ENCODE measurements around the gene HERC3.

The HERC3 gene

DNA sequence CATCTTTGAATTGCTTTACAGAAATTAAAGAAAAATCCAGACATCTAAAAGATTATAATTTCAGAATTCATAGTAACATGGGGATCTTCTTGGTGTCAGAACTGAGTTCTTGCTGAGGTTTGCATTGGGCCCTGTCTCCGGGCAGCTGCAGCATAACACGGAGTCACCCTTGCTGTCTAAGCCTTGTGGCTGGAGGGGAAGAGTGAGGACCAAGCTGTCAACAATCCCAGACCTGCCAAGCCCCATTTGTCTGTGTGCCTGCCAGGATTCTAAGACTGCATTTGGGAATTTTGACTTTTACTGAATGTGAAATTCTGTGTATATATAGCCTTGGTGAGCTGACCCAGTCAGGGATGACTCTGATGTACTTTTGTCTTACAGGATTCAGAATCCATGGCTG is 130.5 kb downstream of the HERC3 start:
- FAIRE-seq (no peak), DNase-seq (ENCODE audit: insufficient read length, low spot score) (no peak)
- TF ChIP-seq PAX5 (IDR thresholded peaks at IDR 0.05; ENCODE audit: insufficient read depth, low read length, severe bottlenecking) = no peak
- no peak for TF ChIP-seq POLR2AphosphoS5 (IDR thresholded peaks at IDR 0.05; ENCODE audit: low read depth, low read length)
- no peak for TF ChIP-seq POU2F2 (IDR thresholded peaks at IDR 0.05; ENCODE audit: low read depth, low read length)
- no peak for TF ChIP-seq POLR2A (IDR thresholded peaks at IDR 0.05; ENCODE audit: low read depth, low read length)
- TF ChIP-seq SPI1 (IDR thresholded peaks at IDR 0.05; ENCODE audit: low read depth, low read length) = no peak
- no peak for TF ChIP-seq TAF1 (IDR thresholded peaks at IDR 0.05; ENCODE audit: low read depth, low read length)

DNA sequence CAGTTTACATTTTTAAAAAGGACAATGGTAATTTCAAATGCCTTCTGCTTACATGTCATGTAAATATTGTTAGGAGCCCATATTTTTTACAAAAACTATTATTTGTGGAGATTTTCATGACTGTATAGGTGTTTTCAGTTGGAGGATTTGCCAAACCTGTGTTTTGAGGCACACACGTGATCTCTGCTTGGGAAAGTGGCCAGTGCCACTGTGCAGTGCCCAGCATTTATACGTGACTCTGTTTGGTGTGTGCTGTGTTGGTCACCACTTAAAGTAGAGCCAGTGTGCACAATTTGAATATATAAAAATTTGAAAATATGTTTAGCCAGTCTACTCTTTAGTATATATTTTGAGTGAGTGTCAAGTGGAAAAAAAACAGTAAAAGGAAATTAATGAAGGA is 132.1 kb downstream of the HERC3 start:
- DNase-seq (ENCODE audit: insufficient read length, low spot score) = no peak
- no peak for FAIRE-seq

DNA sequence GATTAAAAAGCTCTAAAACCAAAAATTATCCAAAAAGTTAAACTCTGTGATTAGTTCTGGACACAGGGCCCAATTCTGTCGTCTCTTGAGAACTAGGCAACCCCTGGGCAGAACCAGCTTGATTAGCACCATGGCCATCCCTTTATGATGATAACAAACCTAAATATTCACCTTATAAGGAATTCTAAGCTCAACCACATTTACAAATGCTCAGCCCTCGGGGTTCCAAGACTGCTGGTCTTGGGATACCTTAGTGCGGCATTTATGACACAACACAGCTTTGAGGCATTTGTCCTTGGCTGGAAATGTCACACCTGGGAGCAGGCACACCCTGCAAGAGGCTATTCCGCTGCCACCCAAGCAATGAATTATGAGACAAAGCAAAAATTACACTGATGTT is 132.9 kb downstream of the HERC3 start:
- DNase-seq (ENCODE audit: insufficient read length, low spot score) (no peak), FAIRE-seq (no peak)
- no peak for TF ChIP-seq PAX5 (IDR thresholded peaks at IDR 0.05; ENCODE audit: insufficient read depth, low read length, severe bottlenecking)
- no peak for TF ChIP-seq TAF1 (IDR thresholded peaks at IDR 0.05; ENCODE audit: low read depth, low read length)
- TF ChIP-seq SPI1 (IDR thresholded peaks at IDR 0.05; ENCODE audit: low read depth, low read length) = no peak
- no peak for TF ChIP-seq POLR2A (IDR thresholded peaks at IDR 0.05; ENCODE audit: low read depth, low read length)
- no peak for TF ChIP-seq POLR2AphosphoS5 (IDR thresholded peaks at IDR 0.05; ENCODE audit: low read depth, low read length)
- TF ChIP-seq POU2F2 (IDR thresholded peaks at IDR 0.05; ENCODE audit: low read depth, low read length) = no peak

More for the DNA sequence above, 132.1 kb downstream of the HERC3 start:
- no peak for TF ChIP-seq POLR2AphosphoS5 (IDR thresholded peaks at IDR 0.05; ENCODE audit: low read depth, low read length)
- no peak for TF ChIP-seq PAX5 (IDR thresholded peaks at IDR 0.05; ENCODE audit: insufficient read depth, low read length, severe bottlenecking)
- no peak for TF ChIP-seq SPI1 (IDR thresholded peaks at IDR 0.05; ENCODE audit: low read depth, low read length)
- TF ChIP-seq TAF1 (IDR thresholded peaks at IDR 0.05; ENCODE audit: low read depth, low read length) = no peak
- TF ChIP-seq POU2F2 (IDR thresholded peaks at IDR 0.05; ENCODE audit: low read depth, low read length) = no peak
- TF ChIP-seq POLR2A (IDR thresholded peaks at IDR 0.05; ENCODE audit: low read depth, low read length) = no peak

DNA sequence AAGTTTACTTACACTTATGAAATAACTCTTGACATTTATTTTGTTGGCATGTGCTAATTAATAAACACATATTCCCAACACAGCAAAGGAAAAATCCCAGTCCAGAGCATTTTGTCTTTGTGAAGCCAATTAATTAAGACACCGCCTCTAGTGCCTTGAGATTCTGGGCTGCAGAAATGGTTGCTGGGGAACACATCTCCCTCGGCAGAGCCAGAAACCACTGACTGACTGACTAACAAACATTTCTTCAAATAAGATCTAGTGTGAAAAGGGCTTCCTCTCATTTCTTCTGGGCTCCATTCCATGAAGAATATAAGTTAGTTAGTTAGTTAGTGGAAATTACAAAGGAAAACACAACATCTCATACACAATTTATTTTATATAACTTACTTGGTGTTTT is 133.7 kb downstream of the HERC3 start:
- no peak for DNase-seq (ENCODE audit: insufficient read length, low spot score)
- no peak for TF ChIP-seq POLR2A (IDR thresholded peaks at IDR 0.05; ENCODE audit: low read depth, low read length)
- TF ChIP-seq TAF1 (IDR thresholded peaks at IDR 0.05; ENCODE audit: low read depth, low read length) = no peak
- no peak for TF ChIP-seq PAX5 (IDR thresholded peaks at IDR 0.05; ENCODE audit: insufficient read depth, low read length, severe bottlenecking)
- TF ChIP-seq POLR2AphosphoS5 (IDR thresholded peaks at IDR 0.05; ENCODE audit: low read depth, low read length) = no peak
- no peak for TF ChIP-seq SPI1 (IDR thresholded peaks at IDR 0.05; ENCODE audit: low read depth, low read length)
- no peak for TF ChIP-seq POU2F2 (IDR thresholded peaks at IDR 0.05; ENCODE audit: low read depth, low read length)
- FAIRE-seq = no peak

DNA sequence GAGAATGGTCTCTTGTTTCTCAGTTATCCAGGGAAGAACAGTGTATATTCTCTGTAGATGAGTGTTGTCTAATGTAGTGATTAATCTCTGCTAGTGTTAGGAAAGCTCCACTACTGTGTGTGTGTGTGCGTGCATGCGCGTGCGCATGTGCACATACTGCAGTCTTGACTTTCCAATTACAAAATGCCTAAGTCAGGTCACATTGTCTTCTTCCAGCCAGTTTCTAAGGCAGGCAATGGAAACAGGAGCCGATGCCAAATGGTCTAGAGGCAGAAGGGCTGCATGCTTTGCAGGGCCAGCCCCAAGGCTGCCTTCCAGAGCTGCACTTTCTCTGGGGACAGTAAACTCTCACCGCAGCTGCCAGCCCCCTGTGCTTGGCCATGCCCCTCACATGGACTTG is 135.9 kb downstream of the HERC3 start:
- DNase-seq (ENCODE audit: insufficient read length, low spot score) = no peak
- TF ChIP-seq POLR2AphosphoS5 (IDR thresholded peaks at IDR 0.05; ENCODE audit: low read depth, low read length) (no peak), POLR2A (IDR thresholded peaks at IDR 0.05; ENCODE audit: low read depth, low read length) (no peak), TAF1 (IDR thresholded peaks at IDR 0.05; ENCODE audit: low read depth, low read length) (no peak), SPI1 (IDR thresholded peaks at IDR 0.05; ENCODE audit: low read depth, low read length) (no peak), POU2F2 (IDR thresholded peaks at IDR 0.05; ENCODE audit: low read depth, low read length) (no peak), PAX5 (IDR thresholded peaks at IDR 0.05; ENCODE audit: insufficient read depth, low read length, severe bottlenecking) (no peak)

DNA sequence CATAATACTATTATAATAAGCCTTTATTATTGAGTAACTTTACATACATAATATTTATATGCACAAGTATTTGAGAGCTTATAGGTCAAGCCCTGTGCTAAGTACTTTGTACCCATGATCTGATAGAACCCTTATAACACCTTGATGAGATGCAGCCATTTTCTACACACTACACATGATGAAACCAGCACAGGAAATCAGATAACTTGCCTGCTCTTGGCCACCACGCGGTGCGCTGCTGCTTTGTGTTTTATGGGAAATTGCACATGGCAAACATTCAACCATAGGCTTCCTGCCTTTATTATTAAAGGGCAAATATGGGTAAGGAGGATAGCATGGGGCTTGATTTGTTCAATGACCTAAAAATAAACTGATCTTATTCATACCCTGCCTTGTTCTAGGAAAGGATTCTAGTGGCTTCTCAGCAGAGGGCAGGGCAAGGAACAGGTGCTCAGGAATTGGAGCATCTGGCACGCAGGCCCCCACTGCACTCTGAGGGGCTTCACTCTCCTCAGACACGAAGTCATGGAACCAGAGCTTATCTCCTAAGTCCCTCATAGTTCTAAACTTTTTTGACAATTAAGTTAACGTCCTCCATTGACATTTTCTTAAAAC is 137.0 kb downstream of the HERC3 start:
- DNase-seq (ENCODE audit: insufficient read length, low spot score) = no peak
- TF ChIP-seq PAX5 (IDR thresholded peaks at IDR 0.05; ENCODE audit: insufficient read depth, low read length, severe bottlenecking) = no peak
- no peak for TF ChIP-seq POLR2A (IDR thresholded peaks at IDR 0.05; ENCODE audit: low read depth, low read length)
- TF ChIP-seq TAF1 (IDR thresholded peaks at IDR 0.05; ENCODE audit: low read depth, low read length) = no peak
- TF ChIP-seq POU2F2 (IDR thresholded peaks at IDR 0.05; ENCODE audit: low read depth, low read length) = no peak
- no peak for TF ChIP-seq SPI1 (IDR thresholded peaks at IDR 0.05; ENCODE audit: low read depth, low read length)
- no peak for TF ChIP-seq POLR2AphosphoS5 (IDR thresholded peaks at IDR 0.05; ENCODE audit: low read depth, low read length)
- no peak for FAIRE-seq

More for the DNA sequence above, 135.9 kb downstream of the HERC3 start:
- FAIRE-seq = no peak

DNA sequence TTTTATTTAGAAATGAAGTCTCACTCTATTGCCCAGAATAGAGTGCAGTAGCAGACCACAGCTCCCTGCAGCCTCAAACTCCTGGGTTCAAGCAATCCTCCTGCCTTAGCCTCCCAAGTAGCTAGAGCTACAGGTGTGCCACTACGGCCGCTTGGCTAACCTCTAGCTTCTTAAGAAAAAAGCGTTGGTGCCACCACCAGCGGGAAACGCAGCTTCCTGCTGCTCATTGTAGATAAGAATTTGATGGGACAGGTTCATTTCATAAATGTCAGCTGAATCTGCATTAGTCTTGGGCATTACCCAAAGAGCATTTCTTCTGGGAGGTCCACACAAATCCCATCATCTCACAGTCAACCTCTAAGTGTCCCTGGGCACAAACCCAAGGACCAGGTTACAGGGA is 138.5 kb downstream of the HERC3 start:
- FAIRE-seq = no peak
- TF ChIP-seq PAX5 (IDR thresholded peaks at IDR 0.05; ENCODE audit: insufficient read depth, low read length, severe bottlenecking) = no peak
- no peak for TF ChIP-seq POLR2A (IDR thresholded peaks at IDR 0.05; ENCODE audit: low read depth, low read length)
- TF ChIP-seq SPI1 (IDR thresholded peaks at IDR 0.05; ENCODE audit: low read depth, low read length) = no peak
- TF ChIP-seq POLR2AphosphoS5 (IDR thresholded peaks at IDR 0.05; ENCODE audit: low read depth, low read length) = no peak
- TF ChIP-seq POU2F2 (IDR thresholded peaks at IDR 0.05; ENCODE audit: low read depth, low read length) = no peak
- TF ChIP-seq TAF1 (IDR thresholded peaks at IDR 0.05; ENCODE audit: low read depth, low read length) = no peak

DNA sequence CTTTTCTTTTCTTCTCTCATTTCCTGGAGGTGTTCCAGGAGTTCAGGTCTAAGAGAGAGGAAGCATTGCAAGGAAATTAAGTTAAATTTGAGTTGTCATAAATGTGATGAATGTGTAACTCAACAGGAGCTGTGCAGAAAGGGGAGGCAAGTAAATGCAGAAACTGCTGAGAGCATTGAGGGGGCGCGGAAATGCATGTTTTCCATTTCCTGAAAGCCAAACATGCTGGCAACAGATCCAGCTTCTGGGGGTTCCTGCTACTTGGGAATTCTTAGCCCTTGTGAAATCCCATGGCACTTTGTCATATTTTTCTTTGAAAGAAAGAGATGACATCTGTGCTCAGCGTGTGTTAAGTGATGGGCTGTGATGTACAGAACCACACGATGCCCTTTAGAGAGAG is 139.1 kb downstream of the HERC3 start:
- DNase-seq (ENCODE audit: insufficient read length, low spot score) (no peak), FAIRE-seq (no peak)
- TF ChIP-seq POLR2A (IDR thresholded peaks at IDR 0.05; ENCODE audit: low read depth, low read length) = no peak
- no peak for TF ChIP-seq SPI1 (IDR thresholded peaks at IDR 0.05; ENCODE audit: low read depth, low read length)
- no peak for TF ChIP-seq TAF1 (IDR thresholded peaks at IDR 0.05; ENCODE audit: low read depth, low read length)
- TF ChIP-seq POU2F2 (IDR thresholded peaks at IDR 0.05; ENCODE audit: low read depth, low read length) = no peak
- TF ChIP-seq POLR2AphosphoS5 (IDR thresholded peaks at IDR 0.05; ENCODE audit: low read depth, low read length) = no peak
- no peak for TF ChIP-seq PAX5 (IDR thresholded peaks at IDR 0.05; ENCODE audit: insufficient read depth, low read length, severe bottlenecking)

More for the DNA sequence above, 138.5 kb downstream of the HERC3 start:
- no peak for DNase-seq (ENCODE audit: insufficient read length, low spot score)

DNA sequence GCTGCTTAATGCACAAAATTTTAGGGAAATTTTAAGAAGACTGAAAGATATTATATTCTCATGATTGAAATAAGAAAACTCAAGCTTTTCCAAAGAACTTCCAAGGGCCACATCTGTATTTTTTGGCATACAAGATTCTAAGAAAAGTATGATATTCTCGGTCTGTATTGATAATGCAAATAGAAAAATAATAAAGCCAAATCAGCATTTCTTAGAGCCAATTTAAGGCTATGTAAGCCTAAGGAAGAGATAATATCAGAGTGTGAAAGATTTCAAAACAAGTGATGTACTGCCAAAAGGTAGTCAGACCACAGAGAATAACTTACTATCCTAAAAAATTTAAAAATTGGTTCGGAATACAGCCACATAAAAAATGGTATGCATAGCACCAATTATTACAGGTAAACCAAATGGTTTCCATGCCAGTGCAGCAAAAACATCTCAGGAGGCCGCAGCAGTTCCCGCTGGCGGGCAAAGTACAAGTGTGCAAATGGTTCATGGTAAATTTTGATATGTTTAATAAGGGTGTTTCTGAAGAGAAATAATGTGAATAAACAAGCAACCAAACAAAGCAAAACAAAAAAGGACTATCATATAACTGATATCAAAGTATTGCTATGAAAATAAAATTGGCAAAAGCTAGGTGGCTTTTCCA is 140.6 kb downstream of the HERC3 start:
- TF ChIP-seq PAX5 (IDR thresholded peaks at IDR 0.05; ENCODE audit: insufficient read depth, low read length, severe bottlenecking) (no peak), SPI1 (IDR thresholded peaks at IDR 0.05; ENCODE audit: low read depth, low read length) (no peak), POLR2A (IDR thresholded peaks at IDR 0.05; ENCODE audit: low read depth, low read length) (no peak), POLR2AphosphoS5 (IDR thresholded peaks at IDR 0.05; ENCODE audit: low read depth, low read length) (no peak), TAF1 (IDR thresholded peaks at IDR 0.05; ENCODE audit: low read depth, low read length) (no peak)
- DNase-seq (ENCODE audit: insufficient read length, low spot score) = no peak
- FAIRE-seq = no peak

Measured in GM12891 (cell line).